GM23338 (cell line): ENCODE data around the gene UBFD1. TPM values are rescaled to one million over a fixed set of nuclear protein-coding genes. Genes with fewer than 3 reads are reported as not detected.

Experiments
- ATAC-seq: fragments of 200-7000 bp; cut with Tn5 transposase; 3 replicates; pipeline ENCODE4 v1.9.1; 2020
- DNase-seq: peaks from one replicate; pipeline ENCODE4 v3.0.0-alpha.2; 2015; ENCODE audit warnings: low spot score
- H2AFZ ChIP-seq: fragments of 200-600 bp; sonication (generic); 2 replicates; pipeline ENCODE4 v1.8.0; 2016; ENCODE audit warnings: antibody characterized with exemption, mild to moderate bottlenecking, moderate library complexity
- H3F3A ChIP-seq: fragments of 200-600 bp; sonication (generic); replicated peaks from 2 replicates; pipeline ENCODE4 v1.8.0; 2017; ENCODE audit warnings: antibody characterized with exemption, mixed run types, low read depth
- H3K27ac ChIP-seq: fragments of 200-600 bp; sonication (generic); 2 replicates; pipeline ENCODE4 v1.6.1; 2016; ENCODE audit warnings: low read depth
- H3K27me3 ChIP-seq: fragments of 200-600 bp; sonication (generic); 2 replicates; pipeline ENCODE4 v1.8.0; 2016; ENCODE audit warnings: mild to moderate bottlenecking, mixed run types, moderate library complexity; ENCODE audit not compliant: insufficient read depth
- H3K36me3 ChIP-seq: fragments of 200-600 bp; sonication (generic); 2 replicates; pipeline ENCODE4 v1.8.0; 2016; ENCODE audit warnings: mild to moderate bottlenecking; ENCODE audit not compliant: insufficient read depth
- H3K4me1 ChIP-seq: fragments of 200-600 bp; sonication (generic); 2 replicates; pipeline ENCODE4 v1.8.0; 2016; ENCODE audit warnings: mild to moderate bottlenecking, moderate library complexity; ENCODE audit not compliant: insufficient read depth
- H3K4me2 ChIP-seq: fragments of 200-600 bp; sonication (generic); 2 replicates; pipeline ENCODE4 v1.7.1; 2017; ENCODE audit warnings: mixed run types
- H3K4me3 ChIP-seq: fragments of 200-600 bp; sonication (generic); 2 replicates; pipeline ENCODE4 v1.6.1; 2016; ENCODE audit warnings: mixed run types
- H3K79me2 ChIP-seq: fragments of 200-600 bp; sonication (generic); replicated peaks from 2 replicates; pipeline ENCODE4 v1.8.0; 2017; ENCODE audit warnings: mild to moderate bottlenecking; ENCODE audit not compliant: insufficient read depth
- H3K9me2 ChIP-seq: fragments of 200-600 bp; sonication (generic); 2 replicates; pipeline ENCODE4 v1.8.0; 2017; ENCODE audit not compliant: insufficient read depth
- H4K20me1 ChIP-seq: fragments of 200-600 bp; sonication (generic); replicated peaks from 2 replicates; pipeline ENCODE4 v1.8.0; 2017; ENCODE audit warnings: mild to moderate bottlenecking; ENCODE audit not compliant: insufficient read depth
- H3K27ac Mint-ChIP-seq: 2 replicates; pipeline ENCODE4 v1.8.0; 2020; ENCODE audit warnings: inconsistent platforms, mild to moderate bottlenecking, moderate library complexity, mixed read lengths
- H3K27me3 Mint-ChIP-seq: 3 replicates; pipeline ENCODE4 v1.8.0; 2022; ENCODE audit warnings: low read depth, mild to moderate bottlenecking, moderate library complexity, mixed read lengths, inconsistent platforms; ENCODE audit not compliant: insufficient read depth, poor library complexity
- H3K36me3 Mint-ChIP-seq: 3 replicates; pipeline ENCODE4 v1.8.0; 2021; ENCODE audit warnings: low read depth, mild to moderate bottlenecking, inconsistent platforms, moderate library complexity, mixed read lengths
- H3K4me1 Mint-ChIP-seq: 3 replicates; pipeline ENCODE4 v1.8.0; 2020; ENCODE audit warnings: mild to moderate bottlenecking, inconsistent platforms, mixed read lengths
- H3K4me3 Mint-ChIP-seq: 3 replicates; pipeline ENCODE4 v1.8.0; 2021; ENCODE audit warnings: moderate library complexity, mild to moderate bottlenecking, inconsistent platforms, mixed read lengths
- H3K9me3 Mint-ChIP-seq: 3 replicates; pipeline ENCODE4 v1.8.0; 2020; ENCODE audit warnings: moderate library complexity, mild to moderate bottlenecking, inconsistent platforms, mixed read lengths
- CREB1 ChIP-seq: fragments of 250-450 bp; sonication (Bioruptor Pico); IDR thresholded peaks from 2 replicates; pipeline ENCODE4 v1.5.0; 2020; ENCODE audit warnings: low read depth, mild to moderate bottlenecking, moderate library complexity
- CTCF ChIP-seq, 2 experiments: fragments of 200-600 bp in 1 of 2; sonication (generic) in 1 of 2; conservative IDR thresholded peaks; 2 replicates each; pipeline versions ENCODE4 v1.5.1 to v1.6.1; 2016 to 2017; ENCODE audit warnings: antibody characterized with exemption in 2 of 2, low read depth in 2 of 2, mild to moderate bottlenecking in 2 of 2, moderate library complexity in 1 of 2
- ETS1 ChIP-seq: IDR thresholded peaks from 2 replicates; pipeline ENCODE4 v1.6.1; 2016; ENCODE audit warnings: antibody characterized with exemption
- EZH2 ChIP-seq: fragments of 200-600 bp; sonication (generic); IDR thresholded peaks from one replicate; pipeline ENCODE4 v1.8.0; 2017; ENCODE audit warnings: antibody characterized with exemption, mild to moderate bottlenecking, low read depth; ENCODE audit not compliant: unreplicated experiment
- EZH2phosphoT487 ChIP-seq: fragments of 200-600 bp; sonication (generic); IDR thresholded peaks from one replicate; pipeline ENCODE4 v1.8.1; 2018; ENCODE audit warnings: antibody characterized with exemption; ENCODE audit not compliant: unreplicated experiment
- JUNB ChIP-seq: IDR thresholded peaks from one replicate; pipeline ENCODE4 v1.6.1; 2016; ENCODE audit warnings: antibody characterized with exemption; ENCODE audit not compliant: unreplicated experiment
- NANOG ChIP-seq: IDR thresholded peaks from 2 replicates; pipeline ENCODE4 v1.6.1; 2016; ENCODE audit warnings: antibody characterized with exemption, borderline replicate concordance
- POLR2AphosphoS5 ChIP-seq: IDR thresholded peaks from 2 replicates; pipeline ENCODE4 v1.6.1; 2016; ENCODE audit warnings: antibody characterized with exemption, low read depth
- STAT1 ChIP-seq: IDR thresholded peaks from one replicate; pipeline ENCODE4 v1.6.1; 2016; ENCODE audit warnings: antibody characterized with exemption; ENCODE audit not compliant: unreplicated experiment
- ZNF114 ChIP-seq: fragments of 250-450 bp; sonication (Bioruptor Pico); IDR thresholded peaks from 2 replicates; pipeline ENCODE4 v1.5.0; 2020; ENCODE audit warnings: mild to moderate bottlenecking, moderate library complexity
- ZNF331 ChIP-seq: fragments of 250-450 bp; sonication (Bioruptor Pico); IDR thresholded peaks from 2 replicates; pipeline ENCODE4 v1.5.0; 2020; ENCODE audit warnings: low read depth, mild to moderate bottlenecking, moderate library complexity
- polyA plus RNA-seq: library from polyadenylated mRNA; unstranded; fragments of >200 nt; fragmentation: Nextera tagmentation; extraction: Ambion mirVana; gene quantifications from 2 replicates; pipeline ENCODE4 v1.2.1, GENCODE V29; 2016
- total RNA-seq: library from RNA; depleted of rRNA; stranded (reverse); fragments of >200 nt; shearing (Covaris generic); gene quantifications from 2 replicates; pipeline ENCODE4 v1.2.3, GENCODE V29; 2014

The UBFD1 gene
- total and polyA plus RNA-seq, 2 experiments from 2014 or later, result 28.5 to 249 TPM

- no peak for TF ChIP-seq ETS1
- TF ChIP-seq ZNF331 (CRISPR knock-in tag), result no peak
- no peak for TF ChIP-seq NANOG
- no peak for TF ChIP-seq CTCF (conservative IDR thresholded peaks at IDR 0.05; ENCODE audit: low read depth in 2 of 2)
- no peak for TF ChIP-seq CREB1 (CRISPR knock-in tag)
- no peak for TF ChIP-seq EZH2
- TF ChIP-seq STAT1, result no peak
- no peak for TF ChIP-seq JUNB
- no peak for TF ChIP-seq POLR2AphosphoS5
- TF ChIP-seq ZNF114, result no peak
Measured at GRCh38 chr16:23563186-23563585, 5.7 kb downstream of the UBFD1 start (continued).

GRCh38 chr16:23564575-23565363, 7.2 kb downstream of the UBFD1 start:
- Histone ChIP-seq H3K27ac (no peak overlapping the region), H3K36me3 (peaks cover 66% of the 10 kb centered on the region), H3K4me1 (no peaks in the 10 kb centered on the region), H3F3A (peaks cover 11% of the 10 kb centered on the region; the same call in 1 of the 2 replicates), H3K4me3 (no peak overlapping the region), H3K79me2 (peaks cover 34% of the 10 kb centered on the region), H2AFZ (no peak overlapping the region), H3K9me2 (no peaks in the 10 kb centered on the region), H4K20me1 (peaks cover 18% of the 10 kb centered on the region), H3K4me2 (no peak overlapping the region), H3K27me3 (no peaks in the 10 kb centered on the region)
- no peak for TF ChIP-seq ZNF331 (CRISPR knock-in tag)
- TF ChIP-seq POLR2AphosphoS5, result no peak
- TF ChIP-seq EZH2phosphoT487, result no peak
- ATAC-seq, result no peak
- Mint-ChIP-seq H3K27ac (no peak overlapping the region), H3K4me1 (no peaks in the 10 kb centered on the region; the same call in 2 of the 3 replicates), H3K4me3 (no peak overlapping the region), H3K36me3 (peaks cover 87% of the 10 kb centered on the region), H3K27me3 (no peaks in the 10 kb centered on the region), H3K9me3 (no peaks in the 10 kb centered on the region)
- DNase-seq, result no peak
